NCI-H524 treated with DMSO at 0.1 percent for 48 hours (cell line): Measurements from ENCODE around the gene RHOF.
"Not testable (repeated sequence)": the region's sequence is repeated elsewhere in the genome, so short reads cannot be mapped to it uniquely, and the experiment has no call there.

Source experiments
- DNase-seq: peaks from one replicate; lab custom pipeline; 2025; lab: John Stamatoyannopoulos, UW

The RHOF gene

DNA sequence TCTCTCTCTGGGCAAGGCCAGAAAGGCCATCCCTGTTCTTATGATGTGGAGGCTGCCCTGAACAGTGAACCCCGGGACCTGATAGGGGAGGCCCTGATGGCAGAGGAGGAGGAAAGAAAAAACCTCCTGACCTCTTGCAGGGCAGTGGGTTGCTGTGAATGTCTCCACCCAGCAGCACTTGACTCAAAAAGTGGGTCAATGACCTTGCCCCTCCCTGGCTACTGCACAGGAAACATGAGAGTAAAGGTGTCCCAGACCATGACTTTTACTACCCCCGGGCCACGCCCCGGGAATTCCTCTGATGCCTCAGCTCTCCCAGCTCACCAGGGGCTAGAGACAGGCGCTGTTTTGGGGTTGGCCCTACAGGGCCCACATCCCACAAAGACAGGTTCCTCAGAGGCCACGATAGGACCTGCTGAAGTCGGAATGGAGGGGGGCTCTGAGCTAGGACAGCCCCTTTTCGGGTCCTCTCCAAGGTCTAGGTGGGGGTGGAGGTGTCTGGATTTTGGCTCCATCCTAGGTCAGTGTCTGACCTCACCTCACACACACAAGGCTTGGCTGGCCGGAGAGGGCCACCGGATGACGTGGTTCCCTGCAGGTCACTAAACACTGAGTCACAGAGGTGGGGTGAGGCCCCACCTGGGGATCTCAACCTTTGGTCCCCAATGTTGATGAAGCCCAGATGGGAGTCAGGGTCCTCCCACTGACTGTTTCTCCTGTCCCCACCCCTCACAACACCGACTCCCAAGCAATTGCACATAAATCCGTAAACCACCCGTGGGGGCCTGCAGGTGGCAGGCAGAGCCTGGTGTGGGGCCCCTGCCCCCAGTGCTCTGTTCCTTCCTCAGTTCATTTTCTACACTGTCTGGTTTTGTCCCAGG is 1.6 kb downstream of the RHOF start:
- no peak for DNase-seq

GRCh38 chr12:121790785-121791184 is 2.7 kb downstream of the RHOF start:
- not testable (repeated sequence) for DNase-seq

DNA sequence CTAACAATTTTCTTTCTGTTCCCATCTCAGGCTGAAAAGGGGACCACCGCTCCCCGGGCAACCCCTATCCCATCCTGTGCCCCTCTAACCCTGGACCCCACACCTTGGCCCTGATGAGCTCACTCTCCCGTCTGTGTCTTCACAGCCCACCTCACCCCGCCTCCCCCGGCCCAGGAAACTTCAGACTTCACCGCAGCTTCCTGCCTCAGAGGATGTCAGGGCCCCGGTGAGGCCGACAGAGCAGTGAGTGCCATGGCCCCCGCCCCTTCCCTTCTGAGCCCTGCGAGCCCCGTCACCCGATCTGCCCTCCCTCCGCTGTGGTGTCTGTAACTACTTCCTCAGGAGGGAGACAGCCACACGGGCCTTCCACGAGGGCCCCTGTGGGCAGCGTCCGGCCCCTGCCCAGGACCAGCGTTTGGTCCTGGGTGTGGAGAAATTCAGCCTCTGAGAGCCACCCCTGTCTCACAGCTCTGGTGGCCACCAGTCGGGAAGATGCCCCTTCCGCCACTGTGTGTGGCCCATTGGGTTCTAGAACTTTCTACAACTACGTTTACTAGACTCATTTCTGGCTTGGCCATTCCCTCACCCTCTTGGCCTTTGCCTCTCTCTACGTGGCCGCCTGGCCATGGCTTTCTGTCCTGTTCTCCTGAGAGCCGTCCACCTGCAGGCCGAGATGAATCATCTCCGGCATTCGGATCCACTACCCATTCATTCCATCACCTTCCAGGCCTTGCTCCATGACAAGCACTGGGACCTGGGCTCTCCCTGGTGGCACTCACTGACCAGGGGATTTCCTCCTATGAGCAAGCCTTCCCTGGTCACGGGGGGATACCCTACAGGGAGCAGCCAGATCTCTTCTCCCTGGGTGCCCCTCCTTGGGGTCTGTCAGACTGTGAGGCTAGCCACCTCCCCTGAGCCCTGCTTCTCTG is 3.4 kb downstream of the RHOF start:
- no peak for DNase-seq

- DNase-seq, result no peak
These were observed 4.2 kb downstream of the RHOF start for GRCh38 chr12:121789233-121789781.

DNA sequence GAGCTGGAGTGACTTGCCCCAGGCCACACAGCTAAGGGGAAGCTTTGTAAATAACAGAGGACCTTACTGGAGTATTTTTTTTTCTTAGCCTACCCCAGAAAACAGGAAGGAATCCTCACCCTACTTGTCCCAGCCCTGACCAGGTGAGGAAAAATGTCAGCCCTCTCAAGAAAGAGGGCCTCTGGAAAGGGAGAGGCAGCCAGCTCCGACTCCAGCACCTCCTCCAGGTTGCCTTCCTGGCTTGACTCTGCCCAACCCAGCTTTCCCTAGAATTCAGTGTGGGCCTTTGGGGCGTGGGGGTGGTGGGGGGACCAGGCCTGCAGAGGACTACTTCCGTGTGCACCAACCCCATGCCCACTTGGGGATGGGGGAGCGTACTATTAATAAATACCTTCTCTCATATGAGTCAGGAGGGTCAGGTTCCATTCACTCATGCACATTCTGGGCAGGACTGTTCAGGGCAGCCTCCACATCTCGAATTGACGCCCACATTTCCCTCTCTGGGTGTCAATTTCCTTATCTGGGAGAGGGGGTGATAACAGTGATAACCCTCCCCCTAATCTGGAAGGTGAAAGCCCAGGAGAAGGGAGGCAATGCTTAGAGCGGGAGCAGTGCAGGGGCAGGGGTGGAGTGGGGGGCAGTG is 5.2 kb downstream of the RHOF start:
- DNase-seq, result no peak

DNA sequence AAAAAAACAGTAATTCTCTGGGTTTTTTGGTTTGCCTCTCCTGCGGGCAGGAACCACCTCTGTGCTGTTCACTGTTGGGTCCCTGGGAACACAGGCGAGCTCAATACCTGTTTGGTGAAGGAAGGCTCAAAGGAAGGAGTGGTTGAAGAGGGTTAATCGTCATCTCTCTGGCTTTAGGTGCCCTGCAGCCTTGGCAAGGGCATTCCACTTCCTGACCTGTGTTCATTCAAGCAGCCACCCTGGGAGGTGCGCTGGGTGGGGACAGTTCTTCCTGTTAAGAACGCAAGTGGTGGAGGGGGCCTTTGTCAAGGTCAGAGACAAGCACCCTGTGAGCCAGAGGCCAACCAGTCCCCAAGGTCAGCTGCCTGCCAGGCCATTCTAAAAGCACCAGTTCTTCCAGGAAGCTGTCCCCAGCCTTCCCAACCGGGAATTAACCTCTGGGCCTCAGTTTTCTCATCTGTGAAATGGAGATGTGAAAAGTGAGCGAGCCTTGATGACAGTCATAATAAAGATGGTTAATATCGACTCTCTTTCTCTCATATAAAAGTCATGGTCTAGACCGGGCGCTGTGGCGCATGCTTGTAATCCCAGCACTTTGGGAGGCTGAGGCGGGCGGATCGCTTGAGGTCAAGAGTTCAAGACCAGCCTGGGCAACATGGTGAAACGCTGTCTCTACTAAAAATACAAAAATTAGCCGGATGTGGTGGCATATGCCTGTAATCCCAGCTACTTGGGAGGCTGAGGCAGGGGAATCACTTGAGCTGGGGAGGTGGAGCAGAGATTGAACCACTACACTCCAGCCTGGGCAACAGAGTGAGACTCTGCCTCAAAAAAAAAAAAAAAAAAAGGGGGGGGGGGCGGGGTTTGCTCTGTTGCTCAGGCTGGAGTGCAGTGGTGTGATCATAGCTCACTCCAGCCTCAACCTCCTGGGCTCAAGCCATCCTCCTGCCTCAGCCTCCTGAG is 6.1 kb downstream of the RHOF start:
- DNase-seq, result no peak

DNA sequence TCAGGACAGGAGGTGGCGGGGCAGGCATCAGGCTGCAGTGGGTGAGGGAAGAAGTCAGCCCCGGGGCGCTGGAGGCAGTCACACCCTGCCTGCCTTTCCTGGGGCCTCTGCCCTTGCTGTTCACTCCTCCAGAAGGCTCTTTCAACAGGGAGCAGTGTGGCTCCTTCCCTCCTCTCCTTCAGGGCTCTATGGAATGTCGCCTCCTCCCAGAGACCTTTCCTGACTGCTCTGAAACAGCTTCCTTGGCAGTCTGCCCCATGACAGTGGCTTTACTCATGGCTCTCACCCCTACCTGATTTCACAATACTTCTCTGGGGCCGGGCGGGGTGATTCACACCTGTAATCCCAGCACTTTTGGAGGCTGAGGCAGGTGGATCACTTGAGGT is 7.1 kb downstream of the RHOF start:
- DNase-seq, result no peak

- DNase-seq, result no peak
These were observed 9.0 kb downstream of the RHOF start for GRCh38 chr12:121784460-121784859.

DNA sequence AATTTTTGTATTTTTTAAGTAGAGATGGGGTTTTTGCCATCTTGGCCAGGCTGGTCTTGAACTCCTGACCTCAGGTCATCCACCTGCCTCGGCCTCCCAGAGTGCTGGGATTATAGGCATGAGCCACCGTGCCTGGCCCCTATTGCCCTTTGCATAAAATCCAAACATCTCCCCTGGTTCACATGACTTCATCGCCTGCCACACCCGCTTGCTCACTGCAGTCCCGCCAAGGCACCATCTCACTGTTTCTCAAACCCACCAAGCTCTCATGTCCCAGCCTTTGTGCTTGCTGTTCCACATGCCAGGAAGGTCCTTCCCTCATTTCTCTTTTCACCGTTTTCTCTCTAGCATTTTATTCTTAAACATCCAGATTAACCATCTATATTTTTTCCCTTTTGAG is 9.7 kb downstream of the RHOF start:
- no peak for DNase-seq

GRCh38 chr12:121781998-121782979 is 11.2 kb downstream of the RHOF start:
- DNase-seq, result no peak

DNA sequence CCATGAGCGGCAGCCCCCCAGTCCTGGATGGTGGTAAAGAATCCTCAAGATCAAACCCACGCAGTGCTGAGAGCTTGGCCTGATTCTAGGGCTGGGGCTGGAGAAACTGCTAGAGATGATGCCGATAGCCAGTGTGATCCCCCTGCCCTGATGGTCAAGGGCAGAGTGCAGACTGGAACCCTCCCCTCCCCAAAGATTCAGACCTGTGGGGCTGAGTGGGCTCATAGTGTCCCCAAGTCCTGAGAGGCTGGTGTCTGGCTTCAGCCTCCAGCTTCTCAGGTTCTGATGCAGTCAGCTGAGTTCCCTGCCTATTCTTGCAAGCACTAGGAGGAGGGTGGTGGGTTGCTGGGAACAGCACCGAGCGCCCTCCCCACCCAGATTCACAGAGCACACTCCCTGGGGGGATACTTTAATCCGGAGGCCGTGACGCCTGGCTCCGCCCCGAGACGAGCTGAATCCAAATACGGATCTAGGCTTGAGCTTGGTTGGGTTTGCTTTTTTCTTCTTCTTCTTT is 11.9 kb downstream of the RHOF start:
- DNase-seq, result no peak

GRCh38 chr12:121780429-121780828 is 13.1 kb downstream of the RHOF start:
- DNase-seq, result no peak

DNA sequence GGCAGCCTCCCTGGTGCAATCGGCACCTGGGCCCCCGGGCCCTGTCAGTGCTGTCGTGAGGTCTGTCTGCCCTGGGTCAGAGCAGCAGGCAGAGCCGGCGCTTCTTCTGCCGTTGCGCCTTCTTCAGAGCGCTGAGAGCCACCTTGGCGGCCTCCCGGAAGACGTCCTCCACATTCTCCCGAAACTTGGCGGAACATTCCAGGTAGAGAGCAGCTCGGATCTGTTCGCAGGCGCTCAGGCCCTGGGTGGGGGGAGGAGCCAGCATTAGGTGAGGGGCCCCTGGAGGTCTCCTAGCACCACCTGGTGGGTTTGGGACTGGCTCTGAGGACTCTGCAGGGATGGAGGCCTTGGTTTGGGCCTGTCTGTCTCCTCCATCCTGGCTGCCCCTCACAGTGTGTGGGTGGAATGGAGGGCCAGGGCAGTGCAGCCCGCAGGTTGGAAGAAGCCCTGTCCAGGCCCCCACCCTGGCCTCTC is 14.0 kb downstream of the RHOF start:
- no peak for DNase-seq

- DNase-seq, result no peak
These were observed 14.7 kb downstream of the RHOF start for GRCh38 chr12:121778567-121779421.

DNA sequence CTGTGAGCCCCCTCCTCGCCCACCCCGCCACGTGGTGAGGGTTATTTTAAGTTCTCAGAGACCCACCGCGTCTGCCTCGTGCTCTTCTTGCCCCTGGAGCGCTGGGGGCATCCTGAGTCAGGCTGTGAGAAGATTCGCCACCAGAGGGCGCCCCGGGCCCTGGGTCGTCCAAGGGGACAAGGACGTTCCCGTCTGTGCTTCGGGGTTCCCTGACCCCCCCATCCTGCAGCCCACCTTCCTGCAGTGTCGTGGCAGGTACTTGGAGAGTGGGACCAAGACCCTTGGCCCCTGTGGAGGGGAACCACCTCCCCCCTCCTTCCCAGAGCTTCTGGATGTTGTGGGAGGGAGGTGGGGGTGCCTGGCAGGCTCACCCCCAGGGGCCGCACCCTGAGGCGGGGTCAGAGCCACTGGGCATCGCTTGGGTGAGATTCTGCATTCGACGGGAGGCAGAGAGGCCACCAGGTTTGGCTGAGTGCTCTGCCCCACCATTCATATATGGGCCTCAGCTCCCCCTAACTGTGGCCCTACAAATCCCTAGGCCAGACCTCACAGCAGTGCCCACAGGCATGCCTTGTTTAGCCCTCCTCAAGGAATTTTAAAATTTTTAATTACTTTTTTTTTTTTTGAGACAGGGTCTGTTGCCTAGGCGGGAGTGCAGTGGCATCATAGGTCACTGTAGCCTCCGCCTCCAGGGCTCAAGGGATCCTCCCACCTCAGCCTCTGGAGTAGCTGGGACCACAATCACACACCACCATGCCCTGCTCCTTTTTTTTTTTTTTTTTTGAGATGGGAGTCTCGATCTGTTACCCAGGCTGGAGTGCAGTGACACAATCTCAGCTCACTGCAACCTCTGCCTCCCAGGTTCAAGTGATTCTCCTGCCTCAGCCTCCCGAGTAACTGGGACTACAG is 17.0 kb downstream of the RHOF start:
- no peak for DNase-seq

GRCh38 chr12:121775501-121775900 is 18.0 kb downstream of the RHOF start:
- DNase-seq, result no peak

- no peak for DNase-seq
These were observed 18.5 kb downstream of the RHOF start for GRCh38 chr12:121774968-121775474.
